HepG2 (cell line): ENCODE measurements around the gene LRBA.

Source experiments
- MAFG ChIP-seq: sonication (generic); formaldehyde crosslinking; IDR thresholded peaks from 2 replicates; pipeline ENCODE4 v1.5.1; 2020; ENCODE audit warnings: mild to moderate bottlenecking, missing genetic modification reagents
- SMAD1 ChIP-seq: sonication (generic); formaldehyde crosslinking; IDR thresholded peaks from 2 replicates; pipeline ENCODE4 v1.4.0; 2020; ENCODE audit warnings: missing genetic modification reagents, low read depth, mild to moderate bottlenecking, borderline replicate concordance
- TP53 ChIP-seq: sonication (generic); formaldehyde crosslinking; conservative IDR thresholded peaks from 2 replicates; pipeline ENCODE4 v1.4.0; 2020; ENCODE audit warnings: missing genetic modification reagents
- TF ChIP-seq, protein P1 (sequence below): sonication (generic); formaldehyde crosslinking; IDR thresholded peaks from 2 replicates; pipeline ENCODE4 v1.9.0; 2022; ENCODE audit warnings: missing genetic modification reagents, mild to moderate bottlenecking, borderline replicate concordance
- TF ChIP-seq, protein P2 (sequence below): sonication (generic); formaldehyde crosslinking; IDR thresholded peaks from 2 replicates; pipeline ENCODE4 v1.5.0; 2020; ENCODE audit warnings: mild to moderate bottlenecking, missing genetic modification reagents, moderate library complexity
- TF ChIP-seq, protein P3 (sequence below): IDR thresholded peaks from 2 replicates; pipeline ENCODE4 v1.6.1; 2016; ENCODE audit warnings: low read depth, control low read depth

DNA sequence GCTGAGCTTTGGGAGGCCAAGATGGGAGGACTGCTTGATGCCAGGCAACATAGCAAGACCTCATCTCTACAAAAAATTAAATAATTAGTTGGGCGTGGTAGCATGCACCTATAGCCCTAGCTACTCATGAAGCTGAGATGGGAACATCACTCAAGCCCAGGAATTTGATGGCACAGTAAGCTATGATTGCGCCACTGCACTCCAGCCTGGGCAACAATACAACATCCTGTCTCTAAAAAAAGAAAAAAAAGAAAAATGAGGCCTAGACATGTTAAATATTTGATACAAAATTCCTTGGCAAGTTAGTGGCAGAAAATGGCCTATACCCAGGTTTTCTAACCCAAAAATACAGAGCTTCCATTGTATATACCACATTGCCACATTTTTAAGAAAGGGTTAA is 521.2 kb downstream of the LRBA start:
- TF ChIP-seq, protein P1, sequence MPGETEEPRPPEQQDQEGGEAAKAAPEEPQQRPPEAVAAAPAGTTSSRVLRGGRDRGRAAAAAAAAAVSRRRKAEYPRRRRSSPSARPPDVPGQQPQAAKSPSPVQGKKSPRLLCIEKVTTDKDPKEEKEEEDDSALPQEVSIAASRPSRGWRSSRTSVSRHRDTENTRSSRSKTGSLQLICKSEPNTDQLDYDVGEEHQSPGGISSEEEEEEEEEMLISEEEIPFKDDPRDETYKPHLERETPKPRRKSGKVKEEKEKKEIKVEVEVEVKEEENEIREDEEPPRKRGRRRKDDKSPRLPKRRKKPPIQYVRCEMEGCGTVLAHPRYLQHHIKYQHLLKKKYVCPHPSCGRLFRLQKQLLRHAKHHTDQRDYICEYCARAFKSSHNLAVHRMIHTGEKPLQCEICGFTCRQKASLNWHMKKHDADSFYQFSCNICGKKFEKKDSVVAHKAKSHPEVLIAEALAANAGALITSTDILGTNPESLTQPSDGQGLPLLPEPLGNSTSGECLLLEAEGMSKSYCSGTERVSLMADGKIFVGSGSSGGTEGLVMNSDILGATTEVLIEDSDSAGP (CRISPR knock-in tag) = no peak
- TF ChIP-seq MAFG (CRISPR knock-in tag) (no peak), TP53 (CRISPR knock-in tag) (no peak), SMAD1 (CRISPR knock-in tag) (no peak)
- TF ChIP-seq, protein P2, sequence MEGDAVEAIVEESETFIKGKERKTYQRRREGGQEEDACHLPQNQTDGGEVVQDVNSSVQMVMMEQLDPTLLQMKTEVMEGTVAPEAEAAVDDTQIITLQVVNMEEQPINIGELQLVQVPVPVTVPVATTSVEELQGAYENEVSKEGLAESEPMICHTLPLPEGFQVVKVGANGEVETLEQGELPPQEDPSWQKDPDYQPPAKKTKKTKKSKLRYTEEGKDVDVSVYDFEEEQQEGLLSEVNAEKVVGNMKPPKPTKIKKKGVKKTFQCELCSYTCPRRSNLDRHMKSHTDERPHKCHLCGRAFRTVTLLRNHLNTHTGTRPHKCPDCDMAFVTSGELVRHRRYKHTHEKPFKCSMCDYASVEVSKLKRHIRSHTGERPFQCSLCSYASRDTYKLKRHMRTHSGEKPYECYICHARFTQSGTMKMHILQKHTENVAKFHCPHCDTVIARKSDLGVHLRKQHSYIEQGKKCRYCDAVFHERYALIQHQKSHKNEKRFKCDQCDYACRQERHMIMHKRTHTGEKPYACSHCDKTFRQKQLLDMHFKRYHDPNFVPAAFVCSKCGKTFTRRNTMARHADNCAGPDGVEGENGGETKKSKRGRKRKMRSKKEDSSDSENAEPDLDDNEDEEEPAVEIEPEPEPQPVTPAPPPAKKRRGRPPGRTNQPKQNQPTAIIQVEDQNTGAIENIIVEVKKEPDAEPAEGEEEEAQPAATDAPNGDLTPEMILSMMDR (CRISPR knock-in tag) = no peak
- TF ChIP-seq, protein P3, sequence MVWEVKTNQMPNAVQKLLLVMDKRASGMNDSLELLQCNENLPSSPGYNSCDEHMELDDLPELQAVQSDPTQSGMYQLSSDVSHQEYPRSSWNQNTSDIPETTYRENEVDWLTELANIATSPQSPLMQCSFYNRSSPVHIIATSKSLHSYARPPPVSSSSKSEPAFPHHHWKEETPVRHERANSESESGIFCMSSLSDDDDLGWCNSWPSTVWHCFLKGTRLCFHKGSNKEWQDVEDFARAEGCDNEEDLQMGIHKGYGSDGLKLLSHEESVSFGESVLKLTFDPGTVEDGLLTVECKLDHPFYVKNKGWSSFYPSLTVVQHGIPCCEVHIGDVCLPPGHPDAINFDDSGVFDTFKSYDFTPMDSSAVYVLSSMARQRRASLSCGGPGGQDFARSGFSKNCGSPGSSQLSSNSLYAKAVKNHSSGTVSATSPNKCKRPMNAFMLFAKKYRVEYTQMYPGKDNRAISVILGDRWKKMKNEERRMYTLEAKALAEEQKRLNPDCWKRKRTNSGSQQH (CRISPR knock-in tag) = no peak
